K562 (cell line): ENCODE measurements around the gene DCAF15. TPM values are rescaled to one million over a fixed set of nuclear protein-coding genes. Genes with fewer than 3 reads are reported as not detected.
A peak's percentile ranks its signal among the peaks of the same experiment; 100 is the strongest.

ENCODE experiments used
- ATAC-seq: fragments of 200-7000 bp; cut with Tn5 transposase; 3 replicates; pipeline ENCODE4 v1.9.1; 2020; ENCODE audit warnings: moderate library complexity
- BruUV-seq: library from RNA; stranded (reverse); fragments of 400-500 nt; replicated peaks from 2 replicates; lab custom pipeline; 2021; lab: Mats Ljungman, UMichigan
- CTCF ChIA-PET: fragments of 300-600 bp; formaldehyde crosslinking; extraction: SDS; loops from one replicate; lab custom pipeline; 2021; ENCODE audit warnings: low intra/inter-chr PET ratio; lab: Yijun Ruan, JAX
- POLR2A ChIA-PET: fragments of 300-600, 350-650 bp; sonication (Branson Sonifier 250); formaldehyde crosslinking; extraction: SDS; loops from one replicate; lab custom pipeline; 2021; ENCODE audit warnings: antibody characterized with exemption, inconsistent platforms; lab: Yijun Ruan, JAX
- DNase-seq, 4 experiments: peaks; one replicate each; pipeline versions ENCODE4 v3.0.0 to v3.0.0-alpha.2; 2011 to 2018; ENCODE audit warnings: low spot score in 3 of 4, mixed read lengths in 3 of 4; ENCODE audit errors: extremely low read depth in 1 of 4
- FAIRE-seq: peaks from 2 replicates; lab custom pipeline; 2011; peaks lifted over from hg19 to GRCh38; lab: Jason Lieb, UNC
- H2AFZ ChIP-seq: 2 replicates; pipeline ENCODE4 v1.6.0; 2011; ENCODE audit warnings: low read depth, low read length, control low read depth, inconsistent platforms
- H3K27ac ChIP-seq: fragments of 200-600 bp; 3 replicates; pipeline ENCODE4 v1.8.0; 2011; ENCODE audit warnings: low read depth, mild to moderate bottlenecking, control low read depth, inconsistent platforms, low read length, moderate library complexity, mixed read lengths; ENCODE audit errors: extremely low read depth
- H3K27me3 ChIP-seq, 2 experiments: fragments of 300-600 bp in 1 of 2; 2 replicates in 1 of 2; 3 replicates in 1 of 2; pipeline versions ENCODE4 v1.6.0 to v1.8.0; 2011; ENCODE audit warnings: inconsistent platforms in 2 of 2, low read length in 2 of 2, mild to moderate bottlenecking in 1 of 2, mixed read lengths in 1 of 2, moderate library complexity in 1 of 2; ENCODE audit not compliant: control insufficient read depth in 2 of 2, insufficient read depth in 2 of 2
- H3K36me3 ChIP-seq: fragments of 300-600 bp; 3 replicates; pipeline ENCODE4 v1.8.0; 2011; ENCODE audit warnings: mild to moderate bottlenecking, low read length, inconsistent platforms; ENCODE audit not compliant: control insufficient read depth, insufficient read depth
- H3K4me1 ChIP-seq, 2 experiments: fragments of 200-600 bp in 1 of 2; replicated peaks in 1 of 2; 2 replicates in 1 of 2; 3 replicates in 1 of 2; pipeline versions ENCODE4 v1.5.1 to v1.8.0; 2011; ENCODE audit warnings: inconsistent platforms in 2 of 2, low read length in 2 of 2, mild to moderate bottlenecking in 1 of 2, mixed read lengths in 1 of 2, moderate library complexity in 1 of 2; ENCODE audit not compliant: control insufficient read depth in 2 of 2, insufficient read depth in 2 of 2
- H3K4me2 ChIP-seq: 2 replicates; pipeline ENCODE4 v1.6.1; 2011; ENCODE audit warnings: low read length, control low read depth, inconsistent platforms, mixed read lengths; ENCODE audit not compliant: insufficient read depth
- H3K4me3 ChIP-seq: fragments of 200-600 bp; sonication (generic), shearing (Covaris generic); 2 replicates; pipeline ENCODE4 v1.5.1; 2016; ENCODE audit warnings: control low read depth, inconsistent platforms
- H3K79me2 ChIP-seq: fragments of 200-600 bp; 3 replicates; pipeline ENCODE4 v1.8.0; 2011; ENCODE audit warnings: low read length, inconsistent platforms; ENCODE audit not compliant: control insufficient read depth, insufficient read depth
- H3K9ac ChIP-seq, 2 experiments: 2 replicates each; pipeline versions ENCODE4 v1.6.0 to v1.6.1; 2011; ENCODE audit warnings: low read depth in 2 of 2, low read length in 2 of 2, control low read depth in 1 of 2, inconsistent platforms in 1 of 2, mild to moderate bottlenecking in 1 of 2, mixed read lengths in 1 of 2; ENCODE audit not compliant: insufficient read depth in 1 of 2
- H3K9me1 ChIP-seq: one replicate; pipeline ENCODE4 v1.6.0; 2011; ENCODE audit warnings: inconsistent platforms, mild to moderate bottlenecking, low read length, moderate library complexity; ENCODE audit not compliant: control insufficient read depth, insufficient read depth
- H3K9me3 ChIP-seq: replicated peaks from 2 replicates; pipeline ENCODE4 v1.5.1; 2011; ENCODE audit warnings: low read depth, low read length, inconsistent platforms; ENCODE audit not compliant: control insufficient read depth, insufficient read depth
- H4K20me1 ChIP-seq: replicated peaks from 2 replicates; pipeline ENCODE4 v1.6.1; 2011; ENCODE audit warnings: low read length, inconsistent platforms, mixed read lengths; ENCODE audit not compliant: control insufficient read depth, insufficient read depth
- CEBPG ChIP-seq, 3 experiments: fragments of 200-800 bp in 1 of 3; sonication (Bioruptor generic) in 1 of 3; sonication (generic) in 1 of 3; formaldehyde crosslinking in 1 of 3; IDR thresholded peaks in 2 of 3; conservative IDR thresholded peaks in 1 of 3; 2 replicates each; pipeline versions ENCODE4 v1.6.1 to v1.8.0; 2016 to 2022; ENCODE audit warnings: missing compliant biosample characterization in 2 of 3, missing genetic modification characterization in 2 of 3, mild to moderate bottlenecking in 1 of 3, missing genetic modification reagents in 1 of 3
- NRF1 ChIP-seq, 2 experiments: fragments of 450-650 bp; IDR thresholded peaks in 1 of 2; conservative IDR thresholded peaks in 1 of 2; 2 replicates each; pipeline ENCODE4 v1.6.1; 2014; ENCODE audit warnings: mild to moderate bottlenecking in 2 of 2
- whole genome bisulfite sequencing: fragments of 100-300 bp; shearing (Covaris generic); methylation state at CpG from one replicate; pipeline ENCODE4 v1.1.6; 2016; ENCODE audit warnings: low coverage, mixed read lengths; ENCODE audit not compliant: insufficient coverage; ENCODE audit errors: missing lambda C conversion rate; 5-methylcytosine and 5-hydroxymethylcytosine counted together
- in situ Hi-C: fragments of 300-500 bp; cut with MboI; formaldehyde crosslinking; loops from 4 replicates; pipeline ENCODE4 v1.15.0; 2018; ENCODE audit warnings: inconsistent platforms, mixed read lengths
- intact Hi-C: fragments of 100-400 bp; cut with micrococcal nuclease; formaldehyde crosslinking; loops from 2 replicates; pipeline ENCODE4 v1.14.2; 2022
- polyA plus RNA-seq, 8 experiments: library from polyadenylated mRNA; depleted of rRNA in 4 of 8; stranded (reverse) in 5 of 8; unstranded in 3 of 8; fragments of >200 nt; fragmentation: Nextera tagmentation in 2 of 8; fragmentation: Illumina TruSeq in 1 of 8; extraction: Ambion mirVana in 2 of 8; extraction: Trizol in 1 of 8; gene quantifications; 2 replicates each; pipeline versions ENCODE4 v1.2.1 to v1.2.3, GENCODE V29; 2011 to 2014; ENCODE audit warnings: inconsistent platforms in 1 of 8, missing spikeins in 1 of 8
- total RNA-seq, 7 experiments: library from RNA; depleted of rRNA in 6 of 7; stranded (reverse); fragments of >200 nt in 6 of 7; fragmentation: Illumina TruSeq in 2 of 7; extraction: Trizol in 2 of 7; gene quantifications; 2 replicates each; pipeline versions ENCODE4 v1.2.1 to v1.2.3, GENCODE V29; 2011 to 2021; ENCODE audit warnings: low replicate concordance in 1 of 7

The DCAF15 gene
- total and polyA plus RNA-seq, 9 of the 15 experiments (the other 6 are each of a cell fraction or from before 2014, with no cell fraction given): 0.17 to 68.5 (median 27.7) TPM

DNA sequence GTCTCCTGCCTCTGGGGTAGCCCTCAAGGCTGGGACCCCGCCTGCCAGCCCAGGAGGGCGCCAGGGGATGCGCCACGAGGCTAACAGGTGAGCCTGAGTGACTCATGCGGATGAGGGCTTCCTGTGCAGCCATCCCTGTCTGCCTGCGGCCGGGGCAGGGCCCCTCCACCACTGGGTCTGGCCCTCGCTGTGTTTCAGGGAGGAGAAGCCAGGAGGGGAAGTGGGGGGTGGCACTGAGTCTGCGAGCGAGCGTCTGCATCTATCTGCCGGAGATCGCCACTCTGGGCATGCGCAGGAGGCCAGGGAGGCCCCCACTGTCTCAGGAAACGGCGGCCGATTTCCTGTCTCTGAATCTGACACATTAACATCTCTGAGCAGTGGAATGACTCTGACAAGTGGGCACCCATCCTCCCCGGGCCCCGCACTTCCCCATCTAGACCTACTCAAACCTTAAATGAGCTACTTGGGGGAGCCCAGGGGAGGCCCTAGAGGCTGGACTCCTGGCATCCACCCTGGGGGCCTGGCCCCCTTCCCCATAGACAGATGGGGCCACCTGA, 34.1 kb downstream of the DCAF15 start:
- H4K20me1 ChIP-seq: no peaks in the 10 kb centered on the region
- intact Hi-C loops: no loop called here
- H3K9me3 ChIP-seq: no peaks in the 10 kb centered on the region
- no peak for DNase-seq
- H3K4me2 ChIP-seq: no peak overlapping the region
- no peak overlapping the region for H3K4me3 ChIP-seq
- H3K36me3 ChIP-seq: peaks cover 39% of the 10 kb centered on the region; the same call in 1 of the 3 replicates
- TF ChIP-seq CEBPG (CRISPR knock-in tag; IDR thresholded peaks at IDR 0.05) (no peak), CEBPG (tag; conservative IDR thresholded peaks at IDR 0.05 in 1 of 2, IDR thresholded peaks at IDR 0.05 in 1 of 2) (no peak), NRF1 (conservative IDR thresholded peaks at IDR 0.05 in 1 of 2, IDR thresholded peaks at IDR 0.05 in 1 of 2) (0 out of 4 replicates have a peak, but pooled peaks of 1 of the 2 experiments have one; percentile 17)
- H3K27ac ChIP-seq: no peak overlapping the region
- peaks cover 6% of the 10 kb centered on the region for H3K9me1 ChIP-seq
- ATAC-seq: no peak
- H3K27me3 ChIP-seq: no peaks in the 10 kb centered on the region
- in situ Hi-C loops: no loop called here
- H3K9ac ChIP-seq: peak overlapping the region in 1 of 2 experiments; percentile 76; a peak in 2 of 4 replicates
- POLR2A ChIA-PET: interaction anchor here (1.8 kb wide), 1 partner anchor 20 kb away, joined by 8 read pairs; the partner anchor contains the start of gene RFX1
- BruUV-seq: no TSS peak
- no peak overlapping the region for H2AFZ ChIP-seq
- WGBS: 99% methylated on average over 9 of the region's 19 CpGs
- FAIRE-seq: no peak
- H3K4me1 ChIP-seq: peaks cover 0 to 47% of the 10 kb centered on the region in 2 experiments; a peak in 2 of 5 replicates
- H3K79me2 ChIP-seq: no peaks in the 10 kb centered on the region
- CTCF ChIA-PET: no interaction called here
